Testis (tissue), 3 donors: ENCODE measurements around the gene DACT2. TPM values are rescaled to one million over a fixed set of nuclear protein-coding genes. Genes with fewer than 3 reads are reported as not detected.

Source experiments
- DNase-seq: peaks from one replicate; pipeline ENCODE4 v3.0.0-alpha.2; 2019
- H3K27ac ChIP-seq, 2 donors: fragments of 200-600 bp; sonication (generic); one replicate each; pipeline ENCODE4 v1.5.1; 2019
- H3K27me3 ChIP-seq: fragments of 200-600 bp; sonication (generic); one replicate; pipeline ENCODE4 v1.5.1; 2019
- H3K36me3 ChIP-seq: fragments of 200-600 bp; sonication (generic); one replicate; pipeline ENCODE4 v1.5.1; 2017; ENCODE audit warnings: low read depth; ENCODE audit errors: missing control alignments
- H3K4me1 ChIP-seq: fragments of 200-600 bp; sonication (generic); one replicate; pipeline ENCODE4 v1.5.1; 2019
- H3K4me3 ChIP-seq, 2 donors: fragments of 200-600 bp; sonication (generic); one replicate each; pipeline ENCODE4 v1.5.1; 2017 to 2019
- H3K9me3 ChIP-seq: fragments of 200-600 bp; sonication (generic); one replicate; pipeline ENCODE4 v1.5.1; 2017
- CTCF ChIP-seq, 3 experiments: fragments of 450-650 bp in 2 of 3; fragments of 200-600 bp in 1 of 3; sonication (generic) in 1 of 3; IDR thresholded peaks; one replicate each; pipeline ENCODE4 v1.5.1; 2016 to 2019; ENCODE audit warnings: antibody characterized with exemption in 3 of 3, mild to moderate bottlenecking in 2 of 3, moderate library complexity in 1 of 3
- POLR2A ChIP-seq: fragments of 450-650 bp; IDR thresholded peaks from one replicate; pipeline ENCODE4 v1.6.1; 2017; ENCODE audit warnings: antibody characterized with exemption, mild to moderate bottlenecking, moderate library complexity
- WGBS, 2 donors: methylation state at CpG; one replicate each; pipeline ENCODE4 v1.1.5; 2018; 5-methylcytosine and 5-hydroxymethylcytosine counted together
- intact Hi-C: fragments of 100-400 bp; cut with DNase I; formaldehyde crosslinking; loops from one replicate; pipeline ENCODE4 v1.15.1; 2023; ENCODE audit warnings: low total_unique reads
- polyA plus RNA-seq: library from polyadenylated mRNA; stranded (reverse); fragments of 350-450 nt; fragmentation: Illumina TruSeq; extraction: RNeasy Lipid Tissue Mini Kit (QIAGEN cat#74804); gene quantifications from one replicate; pipeline ENCODE4 v1.2.3, GENCODE V29; 2014; ENCODE audit warnings: low read depth, low replicate concordance; ENCODE audit not compliant: insufficient read depth
- total RNA-seq, 2 donors: library from RNA; depleted of rRNA; stranded (reverse); fragments of >200 nt; gene quantifications; one replicate each; pipeline ENCODE4 v1.2.3, GENCODE V29; 2016

DACT2 gene
- total and polyA plus RNA-seq, 3 donors from 2014 or later = 1.8 to 20.8 (median 2.0) TPM

- no peak for DNase-seq
- H3K27me3 ChIP-seq = no peaks in the 10 kb centered on the region
- H3K27ac ChIP-seq = no peak overlapping the region
- H3K9me3 ChIP-seq = no peaks in the 10 kb centered on the region
- no peaks in the 10 kb centered on the region for H3K4me1 ChIP-seq
- WGBS, 2 donors = 37 to 61% methylated on average over 21 to 28 of the region's 33 CpGs
- H3K4me3 ChIP-seq = no peak overlapping the region
- no peaks in the 10 kb centered on the region for H3K36me3 ChIP-seq
- no peak for TF ChIP-seq POLR2A
- TF ChIP-seq CTCF (IDR thresholded peaks at IDR 0.05) = no peak
- intact Hi-C loops = no loop called here
These were observed 26.5 kb upstream of the DACT2 start for GRCh38 chr6:168345896-168346754.

- Histone ChIP-seq H3K9me3 (no peaks in the 10 kb centered on the region), H3K4me3 (peak overlapping the region in 1 of 2 donors; percentile 34), H3K27ac (no peak overlapping the region), H3K4me1 (no peaks in the 10 kb centered on the region), H3K27me3 (no peaks in the 10 kb centered on the region), H3K36me3 (no peaks in the 10 kb centered on the region)
- WGBS, 2 donors = 62 to 90% methylated on average over 6 to 18 of the region's 18 CpGs
- intact Hi-C loops = no loop called here
- no peak for DNase-seq
- no peak for TF ChIP-seq CTCF (IDR thresholded peaks at IDR 0.05)
- TF ChIP-seq POLR2A = no peak
These were observed 25.7 kb upstream of the DACT2 start for GRCh38 chr6:168345266-168345665.

GRCh38 chr6:168344338-168344737 lies 24.8 kb upstream of the DACT2 start:
- intact Hi-C loops = no loop called here
- no peaks in the 10 kb centered on the region for H3K4me1 ChIP-seq
- no peaks in the 10 kb centered on the region for H3K27me3 ChIP-seq
- H3K27ac ChIP-seq = no peak overlapping the region
- 94 to 96% methylated on average over 2 of the region's 2 CpGs for WGBS, 2 donors
- no peaks in the 10 kb centered on the region for H3K9me3 ChIP-seq
- TF ChIP-seq CTCF (IDR thresholded peaks at IDR 0.05) = no peak
- TF ChIP-seq POLR2A = no peak
- no peak overlapping the region for H3K4me3 ChIP-seq
- no peak for DNase-seq
- H3K36me3 ChIP-seq = no peaks in the 10 kb centered on the region

- no peak for TF ChIP-seq CTCF (IDR thresholded peaks at IDR 0.05)
- no peak for TF ChIP-seq POLR2A
- Histone ChIP-seq H3K4me1 (no peaks in the 10 kb centered on the region), H3K27ac (no peak overlapping the region), H3K4me3 (no peak overlapping the region), H3K36me3 (no peaks in the 10 kb centered on the region), H3K9me3 (no peaks in the 10 kb centered on the region), H3K27me3 (no peaks in the 10 kb centered on the region)
- intact Hi-C loops = no loop called here
- WGBS, 2 donors = 78 to 85% methylated on average over 24 of the region's 24 CpGs
- DNase-seq = no peak
These were observed 23.9 kb upstream of the DACT2 start for GRCh38 chr6:168343239-168344150.
